Airway epithelial cell (primary cell): ENCODE data around the gene OR1B1. TPM values are rescaled to one million over a fixed set of nuclear protein-coding genes. Genes with fewer than 3 reads are reported as not detected.

Experiments used
- total RNA-seq: library from RNA; depleted of rRNA; stranded (reverse); fragments of >200 nt; gene quantifications from 2 replicates; pipeline ENCODE4 v1.2.3, GENCODE V29; 2015

OR1B1 gene
- total RNA-seq = not detected in 2 replicates

DNA sequence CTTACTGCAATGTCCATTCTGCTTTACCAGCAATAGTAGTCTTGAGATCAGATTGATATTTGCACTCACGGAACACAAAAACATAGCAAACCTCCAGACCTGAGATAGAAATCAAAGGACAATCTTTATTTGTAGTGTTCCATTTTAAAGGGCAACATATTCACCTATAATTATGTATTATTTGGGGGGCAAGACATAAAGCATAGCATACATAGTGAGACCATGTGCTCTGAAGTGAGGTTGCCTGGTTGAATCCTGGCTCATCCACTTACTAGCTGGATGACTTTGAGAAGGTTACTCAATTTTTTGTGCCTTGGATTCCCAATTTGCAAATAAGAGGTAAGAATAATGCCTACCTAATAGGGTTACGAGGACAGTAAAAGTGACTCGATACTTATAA lies at the start of gene OR1B1:
Gene OR1B1, minus strand, starts transcription at position 101 of the 400 bp plus-strand sequence.

DNA sequence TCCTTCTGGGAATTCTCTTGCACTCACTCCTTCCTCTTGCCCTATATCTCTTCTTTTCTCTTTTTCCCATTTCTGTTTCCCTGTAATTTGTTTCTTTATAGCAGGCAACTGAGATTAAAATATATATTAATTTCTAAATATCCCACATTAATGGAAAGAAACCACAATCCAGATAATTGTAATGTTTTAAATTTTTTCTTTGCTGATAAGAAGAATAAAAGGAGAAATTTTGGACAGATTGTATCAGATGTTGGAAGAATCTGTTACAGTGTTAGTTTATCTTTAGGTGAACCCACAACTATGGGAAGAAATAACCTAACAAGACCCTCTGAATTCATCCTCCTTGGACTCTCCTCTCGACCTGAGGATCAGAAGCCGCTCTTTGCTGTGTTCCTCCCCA lies 4.0 kb upstream of the OR1B1 start, which contains the start of gene OR1L1:
Gene OR1L1, plus strand, starts transcription at position 301 of the 400 bp plus-strand sequence. Its CDS starts 0 bp downstream, at position 301.

DNA sequence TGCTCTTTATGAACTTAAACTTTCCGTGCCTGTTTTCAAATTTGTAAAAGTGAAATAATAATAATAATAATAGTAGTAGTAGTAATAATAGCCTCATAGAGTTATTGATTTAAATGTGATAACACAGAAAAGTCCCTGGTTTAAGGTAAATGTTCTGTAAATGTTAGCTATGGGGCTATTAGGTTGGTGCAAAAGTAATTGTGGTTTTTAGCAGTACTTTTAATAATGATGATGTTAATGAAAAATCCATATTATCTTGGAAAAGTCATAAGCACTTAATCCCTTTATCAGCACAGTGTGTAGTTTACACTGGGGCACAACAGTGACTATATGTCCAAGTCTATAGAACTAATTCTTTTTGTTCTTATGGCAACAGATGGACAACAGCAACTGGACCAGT lies 43.1 kb downstream of the OR1B1 start, which contains the start of gene OR1Q1:
Gene OR1Q1, plus strand, starts transcription at position 377 of the 400 bp plus-strand sequence. Its CDS starts 0 bp downstream, at position 377.

DNA sequence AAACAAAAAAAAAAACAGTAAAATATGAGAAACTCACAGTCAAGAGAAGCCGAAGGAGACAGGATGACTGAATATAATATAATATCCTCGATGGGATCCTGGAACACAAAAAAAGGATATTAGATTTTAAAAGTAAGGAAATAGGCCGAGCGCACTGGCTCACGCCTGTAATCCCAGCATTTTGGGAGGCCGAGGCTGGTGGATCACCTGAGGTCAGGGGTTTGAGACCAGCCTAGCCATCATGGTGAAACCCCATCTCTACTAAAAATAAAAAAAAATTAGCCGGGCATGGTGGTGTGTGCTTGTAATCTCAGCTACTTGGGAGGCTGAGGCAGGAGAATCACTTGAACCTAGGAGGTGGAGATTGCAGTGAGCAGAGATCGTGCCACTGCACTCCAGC lies 74.1 kb downstream of the OR1B1 start, which contains the start of gene OR1L8:
Gene OR1L8, minus strand, starts transcription at position 101 of the 400 bp plus-strand sequence. CDS start 14,907 bp downstream, outside the sequence.

Other genes starting within 250 kb of the OR1B1 start
- not detected in 2 replicates for gene OR1J1, start 179.7 kb downstream of the OR1B1 start, total RNA-seq
- not detected in 2 replicates for gene OR1J2, start 146.8 kb downstream of the OR1B1 start, total RNA-seq
- gene OR1J4, start 138.5 kb downstream of the OR1B1 start, total RNA-seq = not detected in 2 replicates
- gene OR1N1, start 130.3 kb downstream of the OR1B1 start, total RNA-seq = not detected in 2 replicates
- not detected in 2 replicates for gene OR1N2, start 104.5 kb downstream of the OR1B1 start, total RNA-seq
- gene OR1L8, start 74.2 kb downstream of the OR1B1 start, total RNA-seq = not detected in 2 replicates
- not detected in 2 replicates for gene OR1Q1, start 42.9 kb downstream of the OR1B1 start, total RNA-seq
- gene OR1L1, start 4.1 kb upstream of the OR1B1 start, total RNA-seq = not detected in 2 replicates
- not detected in 2 replicates for gene OR1L3, start 17.5 kb upstream of the OR1B1 start, total RNA-seq
- gene OR1L4, start 66.4 kb upstream of the OR1B1 start, total RNA-seq = not detected in 2 replicates
- gene OR1L6, start 84.7 kb upstream of the OR1B1 start, total RNA-seq = not detected in 2 replicates
- not detected in 2 replicates for gene OR5C1, start 131.3 kb upstream of the OR1B1 start, total RNA-seq
- gene OR1K1, start 142.5 kb upstream of the OR1B1 start, total RNA-seq = not detected in 2 replicates
- gene PDCL, start 171.0 kb upstream of the OR1B1 start, total RNA-seq = 16.7 and 17.2 TPM in 2 replicates
- 21.9 and 32.8 TPM in 2 replicates for gene RC3H2, start 247.7 kb upstream of the OR1B1 start, total RNA-seq